ENCODE measurements around the gene FGFBP2.

Gene FGFBP2

GRCh38 chr4:15961781-15962510 lies 1.0 kb downstream of the FGFBP2 start:
- ChIA-PET POLR2A (no interaction called here), CTCF (interaction anchor here (0.6 to 0.9 kb wide), 2 partner anchors 39 to 1363 kb away, joined by 5 to 6 read pairs; no protein-coding TSS in a partner anchor)
- TF ChIP-seq BHLHE40 (IDR thresholded peaks at IDR 0.05; ENCODE audit: borderline replicate concordance) (no peak), FOXK2 (IDR thresholded peaks at IDR 0.05) (no peak), PKNOX1 (IDR thresholded peaks at IDR 0.05) (no peak), LEF1 (IDR thresholded peaks at IDR 0.05; ENCODE audit: borderline replicate concordance) (no peak), NFRKB (IDR thresholded peaks at IDR 0.05) (no peak), TARDBP (IDR thresholded peaks at IDR 0.05) (no peak), L3MBTL2 (conservative IDR thresholded peaks at IDR 0.05) (no peak), FOXA1 (IDR thresholded peaks at IDR 0.05) (no peak), HDGF (IDR thresholded peaks at IDR 0.05; ENCODE audit: borderline replicate concordance) (no peak), ZNF384 (IDR thresholded peaks at IDR 0.05) (no peak), CTBP1 (IDR thresholded peaks at IDR 0.05; ENCODE audit: borderline replicate concordance) (no peak), ELF4 (IDR thresholded peaks at IDR 0.05) (no peak), SUZ12 (IDR thresholded peaks at IDR 0.05) (no peak), ARNT (IDR thresholded peaks at IDR 0.05) (no peak), SP1 (IDR thresholded peaks at IDR 0.05) (no peak), FOXM1 (IDR thresholded peaks at IDR 0.05; ENCODE audit: borderline replicate concordance) (no peak)
- no peak for DNase-seq (ENCODE audit: extremely low spot score)

- no peak for DNase-seq (ENCODE audit: extremely low spot score)
- TF ChIP-seq L3MBTL2 (conservative IDR thresholded peaks at IDR 0.05) (no peak), ELF4 (IDR thresholded peaks at IDR 0.05) (no peak), FOXM1 (IDR thresholded peaks at IDR 0.05; ENCODE audit: borderline replicate concordance) (no peak), FOXA1 (IDR thresholded peaks at IDR 0.05) (no peak), HDGF (IDR thresholded peaks at IDR 0.05; ENCODE audit: borderline replicate concordance) (no peak), PKNOX1 (IDR thresholded peaks at IDR 0.05) (no peak), SUZ12 (IDR thresholded peaks at IDR 0.05) (no peak), ARNT (IDR thresholded peaks at IDR 0.05) (no peak)
- POLR2A ChIA-PET, result no interaction called here
- CTCF ChIA-PET, result interaction anchor here (1.0 to 1.2 kb wide), 2 partner anchors 75 to 153 kb away, joined by 3 to 4 read pairs; no protein-coding TSS in a partner anchor
Measured at GRCh38 chr4:15958562-15958961, 4.4 kb downstream of the FGFBP2 start.

- CTCF ChIA-PET, result interaction anchor here (1.0 to 2.2 kb wide), 6 partner anchors 46 to 477 kb away, joined by 3 to 22 read pairs (median 4); no protein-coding TSS in a partner anchor
- peak; percentile 72 for DNase-seq (ENCODE audit: extremely low spot score)
- POLR2A ChIA-PET, result no interaction called here
- TF ChIP-seq PKNOX1 (IDR thresholded peaks at IDR 0.05), result peak; percentile 56; the same call in 1 of the 2 replicates
- no peak for TF ChIP-seq FOXA1 (IDR thresholded peaks at IDR 0.05)
Measured at GRCh38 chr4:15956179-15956850, 6.7 kb downstream of the FGFBP2 start.

- no peak for TF ChIP-seq FOXM1 (IDR thresholded peaks at IDR 0.05; ENCODE audit: borderline replicate concordance)
- TF ChIP-seq CTBP1 (IDR thresholded peaks at IDR 0.05; ENCODE audit: borderline replicate concordance), result no peak
- TF ChIP-seq BHLHE40 (IDR thresholded peaks at IDR 0.05; ENCODE audit: borderline replicate concordance), result no peak
- TF ChIP-seq HDGF (IDR thresholded peaks at IDR 0.05; ENCODE audit: borderline replicate concordance), result no peak
- TF ChIP-seq SUZ12 (IDR thresholded peaks at IDR 0.05), result no peak
- POLR2A ChIA-PET, result no interaction called here
- no peak for DNase-seq (ENCODE audit: extremely low spot score)
- CTCF ChIA-PET, result interaction anchor here (0.6 to 2.2 kb wide), 7 partner anchors 46 to 476 kb away, joined by 3 to 22 read pairs (median 3); no protein-coding TSS in a partner anchor
Measured at GRCh38 chr4:15955670-15956069, 7.3 kb downstream of the FGFBP2 start.

- ChIA-PET CTCF (interaction anchor here (1.7 kb wide), 1 partner anchor 71 kb away, joined by 5 read pairs; no protein-coding TSS in a partner anchor), POLR2A (no interaction called here)
- no peak for TF ChIP-seq FOXK2 (IDR thresholded peaks at IDR 0.05)
- no peak for TF ChIP-seq ARNT (IDR thresholded peaks at IDR 0.05)
- TF ChIP-seq FOXM1 (IDR thresholded peaks at IDR 0.05; ENCODE audit: borderline replicate concordance), result no peak
- TF ChIP-seq LEF1 (IDR thresholded peaks at IDR 0.05; ENCODE audit: borderline replicate concordance), result no peak
- TF ChIP-seq TARDBP (IDR thresholded peaks at IDR 0.05), result no peak
- TF ChIP-seq SUZ12 (IDR thresholded peaks at IDR 0.05), result no peak
- no peak for TF ChIP-seq PKNOX1 (IDR thresholded peaks at IDR 0.05)
- TF ChIP-seq HDGF (IDR thresholded peaks at IDR 0.05; ENCODE audit: borderline replicate concordance), result no peak
- no peak for TF ChIP-seq BHLHE40 (IDR thresholded peaks at IDR 0.05; ENCODE audit: borderline replicate concordance)
- no peak for TF ChIP-seq CTBP1 (IDR thresholded peaks at IDR 0.05; ENCODE audit: borderline replicate concordance)
- TF ChIP-seq ZNF384 (IDR thresholded peaks at IDR 0.05), result no peak
- TF ChIP-seq ELF4 (IDR thresholded peaks at IDR 0.05), result no peak
- no peak for TF ChIP-seq NFRKB (IDR thresholded peaks at IDR 0.05)
- TF ChIP-seq L3MBTL2 (conservative IDR thresholded peaks at IDR 0.05), result no peak
- no peak for TF ChIP-seq FOXA1 (IDR thresholded peaks at IDR 0.05)
- TF ChIP-seq SP1 (IDR thresholded peaks at IDR 0.05), result no peak
- DNase-seq (ENCODE audit: extremely low spot score), result no peak
Measured at GRCh38 chr4:15953625-15954024, 9.3 kb downstream of the FGFBP2 start.
